ENCODE measurements around the gene CST9L. TPM values are rescaled to one million over a fixed set of nuclear protein-coding genes. Genes with fewer than 3 reads are reported as not detected.

The CST9L gene
- total RNA-seq, 1 experiment from 2014 or later = not detected

DNA sequence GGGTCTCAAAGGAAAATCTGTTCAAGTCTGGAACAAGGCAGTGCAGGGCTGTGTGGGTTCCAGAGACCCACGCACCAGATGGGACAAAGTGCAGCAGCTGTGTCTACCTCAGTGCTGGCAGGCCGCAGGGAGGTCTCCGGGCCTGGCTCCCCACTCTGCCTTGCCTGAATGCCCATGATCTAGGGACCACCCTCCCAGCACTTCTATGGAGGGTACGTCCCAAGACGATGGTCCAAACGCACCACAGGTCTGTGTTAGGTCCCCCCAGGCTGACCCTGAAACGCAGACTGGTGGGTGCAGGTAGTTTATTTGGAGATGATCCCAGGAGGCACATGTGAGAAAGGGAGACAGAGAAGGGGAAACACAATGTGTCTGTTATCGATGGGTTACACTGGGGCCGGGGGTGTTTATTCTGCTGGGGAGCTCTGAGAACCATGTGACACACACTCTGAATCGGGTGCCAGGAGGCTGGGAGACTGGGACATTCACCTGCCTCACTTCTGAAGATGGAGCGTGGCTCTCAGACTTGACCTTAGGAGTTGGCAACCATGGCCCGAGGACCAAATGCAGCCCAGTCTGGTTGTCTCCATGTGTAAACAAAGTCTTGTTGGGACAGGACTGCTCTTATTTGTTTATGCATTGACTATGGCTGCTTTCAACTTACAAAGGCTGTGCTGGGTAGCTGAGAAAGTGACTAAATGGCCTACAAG is 21.7 kb downstream of the CST9L start:
- no peaks in the 10 kb centered on the region for H3K36me3 ChIP-seq (ENCODE audit: low read depth)
- H4K20me1 ChIP-seq (ENCODE audit: insufficient read depth) = no peaks in the 10 kb centered on the region
- H3K27me3 ChIP-seq (ENCODE audit: insufficient read depth, low read depth) = peaks cover 30% of the 10 kb centered on the region
- BruUV-seq (replicated peaks) = no TSS peak
- POLR2A ChIA-PET (ENCODE audit: unreplicated experiment) = no interaction called here
- H3K9me2 ChIP-seq (ENCODE audit: insufficient read depth) = no peaks in the 10 kb centered on the region
- H3K4me2 ChIP-seq = no peak overlapping the region
- no peak overlapping the region for H3K27ac ChIP-seq
- no peaks in the 10 kb centered on the region for H3F3A ChIP-seq (ENCODE audit: insufficient read depth, low read depth)
- H3K4me3 ChIP-seq = no peak overlapping the region
- TF ChIP-seq EZH2 (IDR thresholded peaks at IDR 0.05; ENCODE audit: low read depth) = no peak
- TF ChIP-seq, protein P1, sequence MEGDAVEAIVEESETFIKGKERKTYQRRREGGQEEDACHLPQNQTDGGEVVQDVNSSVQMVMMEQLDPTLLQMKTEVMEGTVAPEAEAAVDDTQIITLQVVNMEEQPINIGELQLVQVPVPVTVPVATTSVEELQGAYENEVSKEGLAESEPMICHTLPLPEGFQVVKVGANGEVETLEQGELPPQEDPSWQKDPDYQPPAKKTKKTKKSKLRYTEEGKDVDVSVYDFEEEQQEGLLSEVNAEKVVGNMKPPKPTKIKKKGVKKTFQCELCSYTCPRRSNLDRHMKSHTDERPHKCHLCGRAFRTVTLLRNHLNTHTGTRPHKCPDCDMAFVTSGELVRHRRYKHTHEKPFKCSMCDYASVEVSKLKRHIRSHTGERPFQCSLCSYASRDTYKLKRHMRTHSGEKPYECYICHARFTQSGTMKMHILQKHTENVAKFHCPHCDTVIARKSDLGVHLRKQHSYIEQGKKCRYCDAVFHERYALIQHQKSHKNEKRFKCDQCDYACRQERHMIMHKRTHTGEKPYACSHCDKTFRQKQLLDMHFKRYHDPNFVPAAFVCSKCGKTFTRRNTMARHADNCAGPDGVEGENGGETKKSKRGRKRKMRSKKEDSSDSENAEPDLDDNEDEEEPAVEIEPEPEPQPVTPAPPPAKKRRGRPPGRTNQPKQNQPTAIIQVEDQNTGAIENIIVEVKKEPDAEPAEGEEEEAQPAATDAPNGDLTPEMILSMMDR (conservative IDR thresholded peaks at IDR 0.05) = no peak
- H3K9me3 ChIP-seq (ENCODE audit: insufficient read depth, low read depth) = no peaks in the 10 kb centered on the region
- H2AFZ ChIP-seq = no peak overlapping the region
- no peaks in the 10 kb centered on the region for H3K79me2 ChIP-seq (ENCODE audit: low read depth)
- no peak for DNase-seq
- no peaks in the 10 kb centered on the region for H3K4me1 ChIP-seq (replicated peaks; ENCODE audit: insufficient read depth)
- intact Hi-C loops (cut with micrococcal nuclease; ENCODE audit: unreplicated experiment) = no loop called here
- CTCF ChIA-PET = no interaction called here

DNA sequence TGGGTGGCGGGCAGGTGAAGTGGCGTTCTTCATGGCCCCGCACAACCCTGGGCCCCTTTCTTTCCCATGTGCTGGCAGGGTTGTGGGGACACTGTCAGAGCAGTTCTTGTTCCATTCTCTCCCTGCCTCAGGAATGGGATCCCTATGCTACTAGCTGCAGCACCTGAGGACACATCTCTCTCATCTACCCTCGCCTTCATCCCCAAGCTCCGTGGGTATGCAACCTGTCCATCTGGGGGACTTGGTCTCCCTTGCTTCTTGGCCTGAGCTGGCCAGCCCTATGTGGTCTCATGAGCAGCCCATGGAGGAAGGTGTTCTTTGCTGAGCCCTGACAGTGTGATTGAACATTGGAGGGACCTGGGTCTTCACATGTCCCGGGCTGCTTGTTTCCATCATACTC is 24.2 kb downstream of the CST9L start:
- H3K9me3 ChIP-seq (ENCODE audit: insufficient read depth, low read depth) = no peaks in the 10 kb centered on the region
- BruUV-seq (replicated peaks) = no TSS peak
- no peak overlapping the region for H2AFZ ChIP-seq
- peaks cover 15% of the 10 kb centered on the region; the same call in 1 of the 2 replicates for H3K27me3 ChIP-seq (ENCODE audit: insufficient read depth, low read depth)
- 0 out of 2 replicates have a peak, but pooled peaks cover 5% of the 10 kb centered on the region for H3F3A ChIP-seq (ENCODE audit: insufficient read depth, low read depth)
- H3K4me3 ChIP-seq = no peak overlapping the region
- H3K36me3 ChIP-seq (ENCODE audit: low read depth) = no peaks in the 10 kb centered on the region
- TF ChIP-seq EZH2 (IDR thresholded peaks at IDR 0.05; ENCODE audit: low read depth) = no peak
- TF ChIP-seq, protein P1 (conservative IDR thresholded peaks at IDR 0.05) = no peak
- H3K79me2 ChIP-seq (ENCODE audit: low read depth) = no peaks in the 10 kb centered on the region
- no peak overlapping the region for H3K4me2 ChIP-seq
- no peaks in the 10 kb centered on the region; the same call in 1 of the 2 replicates for H3K4me1 ChIP-seq (replicated peaks; ENCODE audit: insufficient read depth)
- H4K20me1 ChIP-seq (ENCODE audit: insufficient read depth) = no peaks in the 10 kb centered on the region
- POLR2A ChIA-PET (ENCODE audit: unreplicated experiment) = no interaction called here
- H3K9me2 ChIP-seq (ENCODE audit: insufficient read depth) = no peaks in the 10 kb centered on the region
- intact Hi-C loops (cut with micrococcal nuclease; ENCODE audit: unreplicated experiment) = no loop called here
- CTCF ChIA-PET = no interaction called here
- DNase-seq = peak in 1 of 2 experiments; percentile 36
- no peak overlapping the region for H3K27ac ChIP-seq

DNA sequence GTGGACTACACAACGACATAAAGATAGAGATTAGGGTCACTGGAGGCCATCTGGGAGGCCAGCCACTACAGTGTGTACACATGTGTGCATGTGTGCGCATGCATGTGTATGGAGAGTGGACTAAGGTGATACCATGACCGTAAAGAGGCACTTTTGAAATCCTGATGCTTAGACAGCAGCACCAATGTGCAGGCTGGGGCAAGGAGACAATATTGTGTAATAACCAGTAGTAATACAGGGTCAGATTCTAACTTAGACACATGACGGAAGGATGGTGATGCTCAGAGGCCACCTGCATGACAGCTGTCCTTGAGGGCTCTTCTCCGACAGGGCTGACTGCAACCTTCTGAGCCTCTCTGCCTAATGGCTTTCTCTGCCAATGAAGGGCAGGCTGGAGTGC is 25.5 kb downstream of the CST9L start:
- peaks cover 9% of the 10 kb centered on the region; the same call in 1 of the 2 replicates for H3K27me3 ChIP-seq (ENCODE audit: insufficient read depth, low read depth)
- CTCF ChIA-PET = no interaction called here
- intact Hi-C loops (cut with micrococcal nuclease; ENCODE audit: unreplicated experiment) = no loop called here

More for the DNA sequence above, 25.5 kb downstream of the CST9L start:
- no peak overlapping the region for H3K4me2 ChIP-seq
- no peak overlapping the region for H3K27ac ChIP-seq
- H3K4me3 ChIP-seq = no peak overlapping the region
- BruUV-seq (replicated peaks) = no TSS peak
- TF ChIP-seq EZH2 (IDR thresholded peaks at IDR 0.05; ENCODE audit: low read depth) = no peak
- TF ChIP-seq, protein P1 (conservative IDR thresholded peaks at IDR 0.05) = no peak
- DNase-seq = no peak
- H3K79me2 ChIP-seq (ENCODE audit: low read depth) = no peaks in the 10 kb centered on the region
- no peaks in the 10 kb centered on the region for H3K36me3 ChIP-seq (ENCODE audit: low read depth)
- H4K20me1 ChIP-seq (ENCODE audit: insufficient read depth) = no peaks in the 10 kb centered on the region
- no peaks in the 10 kb centered on the region; the same call in 1 of the 2 replicates for H3K4me1 ChIP-seq (replicated peaks; ENCODE audit: insufficient read depth)
- H3F3A ChIP-seq (ENCODE audit: insufficient read depth, low read depth) = 0 out of 2 replicates have a peak, but pooled peaks cover 5% of the 10 kb centered on the region
- H2AFZ ChIP-seq = no peak overlapping the region
- POLR2A ChIA-PET (ENCODE audit: unreplicated experiment) = no interaction called here
- no peaks in the 10 kb centered on the region; the same call in 1 of the 2 replicates for H3K9me3 ChIP-seq (ENCODE audit: insufficient read depth, low read depth)
- no peaks in the 10 kb centered on the region for H3K9me2 ChIP-seq (ENCODE audit: insufficient read depth)
